Measurements from ENCODE around the gene LDLRAD4. TPM values are rescaled to one million over a fixed set of nuclear protein-coding genes. Genes with fewer than 3 reads are reported as not detected.
"Not testable (repeated sequence)": the region's sequence is repeated elsewhere in the genome, so short reads cannot be mapped to it uniquely, and the experiment has no call there.

Gene LDLRAD4
- total and polyA plus RNA-seq, 2 donors (not counting 1 experiment from before 2014, with no cell fraction given) = 13.9 to 35.7 TPM

- ChIA-PET POLR2A (no interaction called here), CTCF (no interaction called here)
- Mint-ChIP-seq H3K9me3 (ENCODE audit: insufficient read depth) (peaks cover 2% of the 10 kb centered on the region), H3K4me3 (no peak overlapping the region), H3K27ac (no peak overlapping the region), H3K4me1 (peaks cover 19% of the 10 kb centered on the region), H3K27me3 (no peaks in the 10 kb centered on the region)
- Histone ChIP-seq H3K79me2 (ENCODE audit: control insufficient read depth, insufficient read depth, low read length) (peaks cover 19% of the 10 kb centered on the region), H3K36me3 (replicated peaks in 1 of 2; ENCODE audit: control extremely low read depth in 1 of 2, control insufficient read depth in 1 of 2, extremely low read depth in 1 of 2, insufficient read depth in 2 of 2, low read length in 1 of 2) (peaks cover 0 to 21% of the 10 kb centered on the region in 2 experiments), H4K20me1 (ENCODE audit: control insufficient read depth, insufficient read depth, low read length, poor library complexity, severe bottlenecking) (no peaks in the 10 kb centered on the region), H3K27me3 (replicated peaks in 1 of 4; ENCODE audit: control extremely low read depth in 1 of 4, control insufficient read depth in 3 of 4, insufficient read depth in 4 of 4, low read length in 3 of 4) (no peaks in the 10 kb centered on the region), H3K27ac (ENCODE audit: low read length in 2 of 2) (no peak overlapping the region), H3K4me2 (replicated peaks; ENCODE audit: low read depth, low read length, poor library complexity, severe bottlenecking) (no peak overlapping the region), H3K9me3 (ENCODE audit: control extremely low read depth in 1 of 3, control insufficient read depth in 2 of 3, insufficient read depth in 1 of 3, low read length in 2 of 3) (no peaks in the 10 kb centered on the region), H3K9ac (ENCODE audit: low read length) (no peak overlapping the region), H3K4me1 (ENCODE audit: control insufficient read depth in 2 of 2, insufficient read depth in 2 of 2, low read length in 2 of 2) (peaks cover 5 to 9% of the 10 kb centered on the region in 2 donors), H2AFZ (ENCODE audit: insufficient read depth, low read depth, low read length, poor library complexity, severe bottlenecking) (no peak overlapping the region), H3K4me3 (ENCODE audit: control extremely low read depth in 1 of 5, extremely low read depth in 1 of 5, insufficient read depth in 1 of 5, low read depth in 2 of 5, low read length in 4 of 5) (no peak overlapping the region)
- no peak for TF ChIP-seq CTCF (IDR thresholded peaks at IDR 0.05)
- TF ChIP-seq EZH2 (IDR thresholded peaks at IDR 0.05; ENCODE audit: borderline replicate concordance, insufficient read depth, low read depth, low read length, poor library complexity, severe bottlenecking) = no peak
- intact Hi-C loops (cut with micrococcal nuclease) = no loop called here
- WGBS (ENCODE audit: insufficient coverage) = 77% methylated on average over 7 of the region's 7 CpGs
- ATAC-seq (ENCODE audit: low read depth) (no peak), DNase-seq (no peak)
Measured at GRCh38 chr18:13487237-13487636, 268.7 kb downstream of the LDLRAD4 start.

- ATAC-seq (ENCODE audit: low read depth) (no peak), DNase-seq (no peak)
- intact Hi-C loops (cut with micrococcal nuclease) = no loop called here
- Histone ChIP-seq H3K27ac (ENCODE audit: low read length in 2 of 2) (no peak overlapping the region), H3K27me3 (replicated peaks in 1 of 4; ENCODE audit: control extremely low read depth in 1 of 4, control insufficient read depth in 3 of 4, insufficient read depth in 4 of 4, low read length in 3 of 4) (no peaks in the 10 kb centered on the region), H3K9ac (ENCODE audit: low read length) (no peak overlapping the region), H3K4me2 (replicated peaks; ENCODE audit: low read depth, low read length, poor library complexity, severe bottlenecking) (no peak overlapping the region), H3K79me2 (ENCODE audit: control insufficient read depth, insufficient read depth, low read length) (peaks cover 18% of the 10 kb centered on the region), H4K20me1 (ENCODE audit: control insufficient read depth, insufficient read depth, low read length, poor library complexity, severe bottlenecking) (no peaks in the 10 kb centered on the region), H2AFZ (ENCODE audit: insufficient read depth, low read depth, low read length, poor library complexity, severe bottlenecking) (no peak overlapping the region), H3K4me1 (ENCODE audit: control insufficient read depth in 2 of 2, insufficient read depth in 2 of 2, low read length in 2 of 2) (peaks cover 0 to 7% of the 10 kb centered on the region in 2 donors), H3K36me3 (replicated peaks in 1 of 2; ENCODE audit: control extremely low read depth in 1 of 2, control insufficient read depth in 1 of 2, extremely low read depth in 1 of 2, insufficient read depth in 2 of 2, low read length in 1 of 2) (peaks cover 0 to 26% of the 10 kb centered on the region in 2 experiments), H3K4me3 (ENCODE audit: control extremely low read depth in 1 of 5, extremely low read depth in 1 of 5, insufficient read depth in 1 of 5, low read depth in 2 of 5, low read length in 4 of 5) (no peak overlapping the region), H3K9me3 (ENCODE audit: control extremely low read depth in 1 of 3, control insufficient read depth in 2 of 3, insufficient read depth in 1 of 3, low read length in 2 of 3) (no peaks in the 10 kb centered on the region)
- 98% methylated on average over 8 of the region's 14 CpGs for WGBS (ENCODE audit: insufficient coverage)
- Mint-ChIP-seq H3K27ac (no peak overlapping the region), H3K27me3 (no peaks in the 10 kb centered on the region), H3K4me3 (no peak overlapping the region), H3K9me3 (ENCODE audit: insufficient read depth) (no peaks in the 10 kb centered on the region), H3K4me1 (peaks cover 8% of the 10 kb centered on the region)
- POLR2A ChIA-PET = no interaction called here
- CTCF ChIA-PET = no interaction called here
- TF ChIP-seq CTCF (IDR thresholded peaks at IDR 0.05) (no peak), EZH2 (IDR thresholded peaks at IDR 0.05; ENCODE audit: borderline replicate concordance, insufficient read depth, low read depth, low read length, poor library complexity, severe bottlenecking) (no peak)
Measured at GRCh38 chr18:13488281-13488929, 269.8 kb downstream of the LDLRAD4 start.

GRCh38 chr18:13489303-13489702 is 270.7 kb downstream of the LDLRAD4 start:
- H3K9ac ChIP-seq (ENCODE audit: low read length); H3K9me3 Mint-ChIP-seq (ENCODE audit: insufficient read depth); intact Hi-C loops (cut with micrococcal nuclease); H3K9me3 ChIP-seq (ENCODE audit: control extremely low read depth in 1 of 3, control insufficient read depth in 2 of 3, insufficient read depth in 1 of 3, low read length in 2 of 3); H3K4me1 Mint-ChIP-seq; H3K27me3 Mint-ChIP-seq; CTCF ChIA-PET; H2AFZ ChIP-seq (ENCODE audit: insufficient read depth, low read depth, low read length, poor library complexity, severe bottlenecking); H3K4me2 ChIP-seq (replicated peaks; ENCODE audit: low read depth, low read length, poor library complexity, severe bottlenecking); H3K79me2 ChIP-seq (ENCODE audit: control insufficient read depth, insufficient read depth, low read length); DNase-seq; ATAC-seq (ENCODE audit: low read depth); H3K4me3 ChIP-seq (ENCODE audit: control extremely low read depth in 1 of 5, extremely low read depth in 1 of 5, insufficient read depth in 1 of 5, low read depth in 2 of 5, low read length in 4 of 5); H3K27ac Mint-ChIP-seq; H4K20me1 ChIP-seq (ENCODE audit: control insufficient read depth, insufficient read depth, low read length, poor library complexity, severe bottlenecking); H3K27ac ChIP-seq (ENCODE audit: low read length in 2 of 2); H3K4me3 Mint-ChIP-seq; POLR2A ChIA-PET; H3K27me3 ChIP-seq (replicated peaks in 1 of 4; ENCODE audit: control extremely low read depth in 1 of 4, control insufficient read depth in 3 of 4, insufficient read depth in 4 of 4, low read length in 3 of 4): not testable (repeated sequence)
- WGBS (ENCODE audit: insufficient coverage) = 100% methylated on average over 3 of the region's 6 CpGs
- Histone ChIP-seq H3K4me1 (ENCODE audit: control insufficient read depth in 2 of 2, insufficient read depth in 2 of 2, low read length in 2 of 2) (peaks cover 0 to 11% of the 10 kb centered on the region in 2 donors), H3K36me3 (replicated peaks in 1 of 2; ENCODE audit: control extremely low read depth in 1 of 2, control insufficient read depth in 1 of 2, extremely low read depth in 1 of 2, insufficient read depth in 2 of 2, low read length in 1 of 2) (peaks cover 0 to 26% of the 10 kb centered on the region in 2 experiments)
